GM23338 (cell line): ENCODE data around the gene PRM3. TPM values are rescaled to one million over a fixed set of nuclear protein-coding genes. Genes with fewer than 3 reads are reported as not detected.

ENCODE experiments used
- ATAC-seq: fragments of 200-7000 bp; cut with Tn5 transposase; 3 replicates; pipeline ENCODE4 v1.9.1; 2020
- DNase-seq: peaks from one replicate; pipeline ENCODE4 v3.0.0-alpha.2; 2015; ENCODE audit warnings: low spot score
- H2AFZ ChIP-seq: fragments of 200-600 bp; sonication (generic); 2 replicates; pipeline ENCODE4 v1.8.0; 2016; ENCODE audit warnings: antibody characterized with exemption, mild to moderate bottlenecking, moderate library complexity
- H3F3A ChIP-seq: fragments of 200-600 bp; sonication (generic); replicated peaks from 2 replicates; pipeline ENCODE4 v1.8.0; 2017; ENCODE audit warnings: antibody characterized with exemption, mixed run types, low read depth
- H3K27ac ChIP-seq: fragments of 200-600 bp; sonication (generic); 2 replicates; pipeline ENCODE4 v1.6.1; 2016; ENCODE audit warnings: low read depth
- H3K27me3 ChIP-seq: fragments of 200-600 bp; sonication (generic); 2 replicates; pipeline ENCODE4 v1.8.0; 2016; ENCODE audit warnings: mild to moderate bottlenecking, mixed run types, moderate library complexity; ENCODE audit not compliant: insufficient read depth
- H3K36me3 ChIP-seq: fragments of 200-600 bp; sonication (generic); 2 replicates; pipeline ENCODE4 v1.8.0; 2016; ENCODE audit warnings: mild to moderate bottlenecking; ENCODE audit not compliant: insufficient read depth
- H3K4me1 ChIP-seq: fragments of 200-600 bp; sonication (generic); 2 replicates; pipeline ENCODE4 v1.8.0; 2016; ENCODE audit warnings: mild to moderate bottlenecking, moderate library complexity; ENCODE audit not compliant: insufficient read depth
- H3K4me2 ChIP-seq: fragments of 200-600 bp; sonication (generic); 2 replicates; pipeline ENCODE4 v1.7.1; 2017; ENCODE audit warnings: mixed run types
- H3K4me3 ChIP-seq: fragments of 200-600 bp; sonication (generic); 2 replicates; pipeline ENCODE4 v1.6.1; 2016; ENCODE audit warnings: mixed run types
- H3K79me2 ChIP-seq: fragments of 200-600 bp; sonication (generic); replicated peaks from 2 replicates; pipeline ENCODE4 v1.8.0; 2017; ENCODE audit warnings: mild to moderate bottlenecking; ENCODE audit not compliant: insufficient read depth
- H3K9me2 ChIP-seq: fragments of 200-600 bp; sonication (generic); 2 replicates; pipeline ENCODE4 v1.8.0; 2017; ENCODE audit not compliant: insufficient read depth
- H4K20me1 ChIP-seq: fragments of 200-600 bp; sonication (generic); replicated peaks from 2 replicates; pipeline ENCODE4 v1.8.0; 2017; ENCODE audit warnings: mild to moderate bottlenecking; ENCODE audit not compliant: insufficient read depth
- H3K27ac Mint-ChIP-seq: 2 replicates; pipeline ENCODE4 v1.8.0; 2020; ENCODE audit warnings: inconsistent platforms, mild to moderate bottlenecking, moderate library complexity, mixed read lengths
- H3K27me3 Mint-ChIP-seq: 3 replicates; pipeline ENCODE4 v1.8.0; 2022; ENCODE audit warnings: low read depth, mild to moderate bottlenecking, moderate library complexity, mixed read lengths, inconsistent platforms; ENCODE audit not compliant: insufficient read depth, poor library complexity
- H3K36me3 Mint-ChIP-seq: 3 replicates; pipeline ENCODE4 v1.8.0; 2021; ENCODE audit warnings: low read depth, mild to moderate bottlenecking, inconsistent platforms, moderate library complexity, mixed read lengths
- H3K4me1 Mint-ChIP-seq: 3 replicates; pipeline ENCODE4 v1.8.0; 2020; ENCODE audit warnings: mild to moderate bottlenecking, inconsistent platforms, mixed read lengths
- H3K4me3 Mint-ChIP-seq: 3 replicates; pipeline ENCODE4 v1.8.0; 2021; ENCODE audit warnings: moderate library complexity, mild to moderate bottlenecking, inconsistent platforms, mixed read lengths
- H3K9me3 Mint-ChIP-seq: 3 replicates; pipeline ENCODE4 v1.8.0; 2020; ENCODE audit warnings: moderate library complexity, mild to moderate bottlenecking, inconsistent platforms, mixed read lengths
- CTCF ChIP-seq, 2 experiments: fragments of 200-600 bp in 1 of 2; sonication (generic) in 1 of 2; conservative IDR thresholded peaks; 2 replicates each; pipeline versions ENCODE4 v1.5.1 to v1.6.1; 2016 to 2017; ENCODE audit warnings: antibody characterized with exemption in 2 of 2, low read depth in 2 of 2, mild to moderate bottlenecking in 2 of 2, moderate library complexity in 1 of 2
- ETS1 ChIP-seq: IDR thresholded peaks from 2 replicates; pipeline ENCODE4 v1.6.1; 2016; ENCODE audit warnings: antibody characterized with exemption
- EZH2 ChIP-seq: fragments of 200-600 bp; sonication (generic); IDR thresholded peaks from one replicate; pipeline ENCODE4 v1.8.0; 2017; ENCODE audit warnings: antibody characterized with exemption, mild to moderate bottlenecking, low read depth; ENCODE audit not compliant: unreplicated experiment
- POLR2AphosphoS5 ChIP-seq: IDR thresholded peaks from 2 replicates; pipeline ENCODE4 v1.6.1; 2016; ENCODE audit warnings: antibody characterized with exemption, low read depth
- STAT1 ChIP-seq: IDR thresholded peaks from one replicate; pipeline ENCODE4 v1.6.1; 2016; ENCODE audit warnings: antibody characterized with exemption; ENCODE audit not compliant: unreplicated experiment
- ZNF114 ChIP-seq: fragments of 250-450 bp; sonication (Bioruptor Pico); IDR thresholded peaks from 2 replicates; pipeline ENCODE4 v1.5.0; 2020; ENCODE audit warnings: mild to moderate bottlenecking, moderate library complexity
- polyA plus RNA-seq: library from polyadenylated mRNA; unstranded; fragments of >200 nt; fragmentation: Nextera tagmentation; extraction: Ambion mirVana; gene quantifications from 2 replicates; pipeline ENCODE4 v1.2.1, GENCODE V29; 2016
- total RNA-seq: library from RNA; depleted of rRNA; stranded (reverse); fragments of >200 nt; shearing (Covaris generic); gene quantifications from 2 replicates; pipeline ENCODE4 v1.2.3, GENCODE V29; 2014

Gene PRM3
- total and polyA plus RNA-seq, 2 experiments from 2014 or later: not detected

GRCh38 chr16:11257131-11257938, 16.1 kb downstream of the PRM3 start:
- Histone ChIP-seq H2AFZ (peak overlapping the region; percentile 91; the same call in 1 of the 2 replicates), H3K27ac (no peak overlapping the region)

GRCh38 chr16:11256661-11257130, 16.7 kb downstream of the PRM3 start:
- peak; percentile 71 for DNase-seq
- H3K4me3 Mint-ChIP-seq: peak overlapping the region; percentile 87
- Histone ChIP-seq H3K4me1 (peaks cover 26% of the 10 kb centered on the region), H3K27ac (peak overlapping the region; percentile 84), H3K4me2 (peak overlapping the region; percentile 98), H2AFZ (peak overlapping the region; percentile 91; the same call in 1 of the 2 replicates), H3K27me3 (no peaks in the 10 kb centered on the region), H3K79me2 (peaks cover 33% of the 10 kb centered on the region), H3K36me3 (peaks cover 21% of the 10 kb centered on the region), H3F3A (peaks cover 39% of the 10 kb centered on the region), H4K20me1 (peaks cover 21% of the 10 kb centered on the region), H3K9me2 (no peaks in the 10 kb centered on the region), H3K4me3 (peak overlapping the region; percentile 89)
- H3K9me3 Mint-ChIP-seq: no peaks in the 10 kb centered on the region; the same call in 2 of the 3 replicates
- peak; percentile 24 for ATAC-seq
- H3K27me3 Mint-ChIP-seq: peaks cover 22% of the 10 kb centered on the region
- H3K27ac Mint-ChIP-seq: no peak overlapping the region
- H3K36me3 Mint-ChIP-seq: peaks cover 27% of the 10 kb centered on the region
- H3K4me1 Mint-ChIP-seq: peaks cover 33% of the 10 kb centered on the region
- TF ChIP-seq EZH2 (no peak), STAT1 (no peak), POLR2AphosphoS5 (peak; percentile 9; the same call in 1 of the 2 replicates), CTCF (conservative IDR thresholded peaks at IDR 0.05; ENCODE audit: low read depth in 2 of 2) (no peak)

More at GRCh38 chr16:11257131-11257938, 16.1 kb downstream of the PRM3 start:
- Mint-ChIP-seq H3K4me3 (peak overlapping the region; percentile 87), H3K36me3 (peaks cover 22% of the 10 kb centered on the region), H3K27ac (no peak overlapping the region), H3K4me1 (peaks cover 28% of the 10 kb centered on the region), H3K9me3 (no peaks in the 10 kb centered on the region; the same call in 2 of the 3 replicates), H3K27me3 (peaks cover 21% of the 10 kb centered on the region)
- Histone ChIP-seq H3K9me2 (no peaks in the 10 kb centered on the region), H3K4me1 (peaks cover 23% of the 10 kb centered on the region), H3K27me3 (no peaks in the 10 kb centered on the region), H3K4me2 (peak overlapping the region; percentile 98), H3K36me3 (peaks cover 21% of the 10 kb centered on the region), H3K4me3 (peak overlapping the region; percentile 89), H3F3A (peaks cover 32% of the 10 kb centered on the region), H3K79me2 (peaks cover 33% of the 10 kb centered on the region), H4K20me1 (peaks cover 21% of the 10 kb centered on the region)
- TF ChIP-seq CTCF (conservative IDR thresholded peaks at IDR 0.05; ENCODE audit: low read depth in 2 of 2) (peak; percentile 63 to 86), ZNF114 (no peak), ETS1 (0 out of 2 replicates have a peak, but pooled peaks have one; percentile 12)
- DNase-seq (peak; percentile 93), ATAC-seq (peak; percentile 62)
